H9 (cell line): ENCODE data around the gene RRP15. TPM values are rescaled to one million over a fixed set of nuclear protein-coding genes. Genes with fewer than 3 reads are reported as not detected.

Experiments used
- DNase-seq: peaks from one replicate; pipeline ENCODE4 v3.0.0-alpha.2; 2017
- H2AFZ ChIP-seq: one replicate; pipeline ENCODE4 v1.6.1; 2013; ENCODE audit warnings: mild to moderate bottlenecking, low read length, control low read depth, moderate library complexity
- H2AK5ac ChIP-seq: 2 replicates; pipeline ENCODE4 v1.6.1; 2013; ENCODE audit warnings: low read length, control low read depth, mixed read lengths; ENCODE audit not compliant: insufficient read length
- H2BK120ac ChIP-seq: one replicate; pipeline ENCODE4 v1.6.1; 2013; ENCODE audit warnings: low read depth, mild to moderate bottlenecking, low read length, control low read depth, inconsistent platforms; ENCODE audit not compliant: poor library complexity, severe bottlenecking
- H2BK12ac ChIP-seq: 2 replicates; pipeline ENCODE4 v1.6.1; 2013; ENCODE audit warnings: low read length, control low read depth, mixed read lengths, low read depth; ENCODE audit not compliant: insufficient read length
- H2BK15ac ChIP-seq: 2 replicates; pipeline ENCODE4 v1.6.1; 2013; ENCODE audit warnings: low read depth, low read length, control low read depth
- H2BK20ac ChIP-seq: one replicate; pipeline ENCODE4 v1.6.1; 2013; ENCODE audit warnings: low read depth, mild to moderate bottlenecking, low read length, control low read depth, inconsistent platforms; ENCODE audit not compliant: poor library complexity, severe bottlenecking
- H2BK5ac ChIP-seq: 2 replicates; pipeline ENCODE4 v1.6.1; 2013; ENCODE audit warnings: low read length, control low read depth, mixed read lengths; ENCODE audit not compliant: insufficient read length
- H3K14ac ChIP-seq: 2 replicates; pipeline ENCODE4 v1.6.1; 2013; ENCODE audit warnings: low read length, control low read depth; ENCODE audit not compliant: insufficient read depth
- H3K18ac ChIP-seq: 2 replicates; pipeline ENCODE4 v1.6.1; 2013; ENCODE audit warnings: low read depth, mild to moderate bottlenecking, mixed read lengths, low read length, control low read depth; ENCODE audit not compliant: insufficient read length
- H3K23ac ChIP-seq: 2 replicates; pipeline ENCODE4 v1.6.1; 2013; ENCODE audit warnings: low read length, control low read depth, mixed read lengths, low read depth; ENCODE audit not compliant: insufficient read length
- H3K23me2 ChIP-seq: 2 replicates; pipeline ENCODE4 v1.6.1; 2013; ENCODE audit warnings: low read depth, mild to moderate bottlenecking, mixed read lengths, low read length, control low read depth; ENCODE audit not compliant: insufficient read length, poor library complexity, severe bottlenecking
- H3K27ac ChIP-seq: 2 replicates; pipeline ENCODE4 v1.5.1; 2013; ENCODE audit warnings: low read length, control low read depth, mixed read lengths, low read depth; ENCODE audit not compliant: insufficient read length
- H3K27me3 ChIP-seq: 2 replicates; pipeline ENCODE4 v1.6.1; 2013; ENCODE audit warnings: low read length, control low read depth, inconsistent platforms; ENCODE audit not compliant: insufficient read depth
- H3K4ac ChIP-seq: 2 replicates; pipeline ENCODE4 v1.6.1; 2013; ENCODE audit warnings: low read depth, mild to moderate bottlenecking, control low read depth, inconsistent platforms, low read length, moderate library complexity
- H3K4me1 ChIP-seq: 2 replicates; pipeline ENCODE4 v1.6.1; 2013; ENCODE audit warnings: low read length, control low read depth, inconsistent platforms; ENCODE audit not compliant: insufficient read depth
- H3K4me2 ChIP-seq: 2 replicates; pipeline ENCODE4 v1.6.1; 2013; ENCODE audit warnings: low read length, control low read depth, mixed read lengths; ENCODE audit not compliant: insufficient read length, insufficient read depth
- H3K56ac ChIP-seq: 2 replicates; pipeline ENCODE4 v1.6.1; 2013; ENCODE audit warnings: low read depth, mild to moderate bottlenecking, mixed read lengths, low read length, control low read depth; ENCODE audit not compliant: insufficient read length
- H3K79me1 ChIP-seq: 2 replicates; pipeline ENCODE4 v1.6.1; 2013; ENCODE audit warnings: low read depth, mild to moderate bottlenecking, moderate library complexity, low read length, control low read depth, inconsistent platforms; ENCODE audit not compliant: insufficient read depth, poor library complexity, severe bottlenecking
- H3K79me2 ChIP-seq: 2 replicates; pipeline ENCODE4 v1.6.1; 2013; ENCODE audit warnings: low read length, control low read depth, inconsistent platforms; ENCODE audit not compliant: insufficient read depth
- H3K9ac ChIP-seq: 2 replicates; pipeline ENCODE4 v1.6.1; 2013; ENCODE audit warnings: low read length, control low read depth, mixed read lengths; ENCODE audit not compliant: insufficient read length; ENCODE audit errors: extremely low read depth
- H3K9me3 ChIP-seq: one replicate; pipeline ENCODE4 v1.6.1; 2013; ENCODE audit warnings: low read depth, low read length, inconsistent platforms; ENCODE audit not compliant: control insufficient read depth
- H3T11ph ChIP-seq: one replicate; pipeline ENCODE4 v1.6.1; 2013; ENCODE audit warnings: mild to moderate bottlenecking, low read length, control low read depth, inconsistent platforms
- H4K20me1 ChIP-seq: one replicate; pipeline ENCODE4 v1.6.1; 2013; ENCODE audit not compliant: control insufficient read depth, insufficient read length, insufficient read depth
- H4K5ac ChIP-seq: 2 replicates; pipeline ENCODE4 v1.6.1; 2013; ENCODE audit warnings: low read depth, mild to moderate bottlenecking, mixed read lengths, low read length, control low read depth; ENCODE audit not compliant: insufficient read length
- H4K8ac ChIP-seq: replicated peaks from 2 replicates; pipeline ENCODE4 v1.6.1; 2013; ENCODE audit warnings: low read length, control low read depth, mixed read lengths, low read depth; ENCODE audit not compliant: insufficient read length
- H4K91ac ChIP-seq: 2 replicates; pipeline ENCODE4 v1.6.1; 2013; ENCODE audit warnings: low read depth, mild to moderate bottlenecking, moderate library complexity, mixed read lengths, low read length, control low read depth; ENCODE audit not compliant: insufficient read length
- H3K27ac Mint-ChIP-seq, 3 experiments: 2 replicates in 2 of 3; 3 replicates in 1 of 3; pipeline ENCODE4 v1.8.0; 2020 to 2021; ENCODE audit warnings: mixed read lengths in 3 of 3, mild to moderate bottlenecking in 1 of 3, moderate library complexity in 1 of 3
- H3K27me3 Mint-ChIP-seq: 2 replicates; pipeline ENCODE4 v1.8.0; 2021; ENCODE audit warnings: low read depth, mild to moderate bottlenecking, moderate library complexity, mixed read lengths
- H3K36me3 Mint-ChIP-seq, 3 experiments: 2 replicates in 2 of 3; 3 replicates in 1 of 3; pipeline ENCODE4 v1.8.0; 2020 to 2021; ENCODE audit warnings: low read depth in 3 of 3, mixed read lengths in 3 of 3; ENCODE audit not compliant: insufficient read depth in 1 of 3
- H3K4me1 Mint-ChIP-seq, 2 experiments: 2 replicates each; pipeline ENCODE4 v1.8.0; 2020; ENCODE audit warnings: mixed read lengths in 2 of 2
- H3K4me3 Mint-ChIP-seq, 2 experiments: 2 replicates in 1 of 2; 3 replicates in 1 of 2; pipeline ENCODE4 v1.8.0; 2020 to 2021; ENCODE audit warnings: mild to moderate bottlenecking in 2 of 2, mixed read lengths in 2 of 2, moderate library complexity in 1 of 2
- H3K9me3 Mint-ChIP-seq, 2 experiments: 2 replicates in 1 of 2; 3 replicates in 1 of 2; pipeline ENCODE4 v1.8.0; 2020; ENCODE audit warnings: mild to moderate bottlenecking in 2 of 2, mixed read lengths in 2 of 2, moderate library complexity in 1 of 2
- WGBS: extraction: QIAGEN DNeasy Blood & Tissue Kit; methylation state at CpG from one replicate; pipeline ENCODE4 v1.1.7; 2013; ENCODE audit warnings: missing lambda C conversion rate, low lambda C conversion rate, mixed read lengths; ENCODE audit not compliant: insufficient read length; ENCODE audit errors: extremely low coverage; 5-methylcytosine and 5-hydroxymethylcytosine counted together
- total RNA-seq: library from RNA; stranded (reverse); gene quantifications from 2 replicates; pipeline ENCODE4 v1.2.1, GENCODE V29; 2021
- TF ChIP-seq, protein P1 (sequence below): fragments of 200-600 bp; sonication (generic); conservative IDR thresholded peaks from 3 replicates; pipeline ENCODE4 v1.8.0; 2021; ENCODE audit warnings: antibody characterized with exemption, mild to moderate bottlenecking

The RRP15 gene
- total RNA-seq, 1 experiment from 2014 or later, result 48.7 TPM

GRCh38 chr1:218281285-218281684 lies 3.8 kb upstream of the RRP15 start:
- H3K79me1 ChIP-seq, result no peaks in the 10 kb centered on the region
- no CpG with 5 or more reads among the region's 4 CpGs for WGBS
- H2AK5ac ChIP-seq, result no peak overlapping the region
- no peak overlapping the region for H3K4ac ChIP-seq
- H3K9me3 Mint-ChIP-seq, result peaks cover 15 to 20% of the 10 kb centered on the region in 2 experiments
- no peak overlapping the region for H4K5ac ChIP-seq
- H3K9me3 ChIP-seq, result peaks cover 5% of the 10 kb centered on the region
- no peak overlapping the region for H2BK5ac ChIP-seq
- TF ChIP-seq, protein P1, sequence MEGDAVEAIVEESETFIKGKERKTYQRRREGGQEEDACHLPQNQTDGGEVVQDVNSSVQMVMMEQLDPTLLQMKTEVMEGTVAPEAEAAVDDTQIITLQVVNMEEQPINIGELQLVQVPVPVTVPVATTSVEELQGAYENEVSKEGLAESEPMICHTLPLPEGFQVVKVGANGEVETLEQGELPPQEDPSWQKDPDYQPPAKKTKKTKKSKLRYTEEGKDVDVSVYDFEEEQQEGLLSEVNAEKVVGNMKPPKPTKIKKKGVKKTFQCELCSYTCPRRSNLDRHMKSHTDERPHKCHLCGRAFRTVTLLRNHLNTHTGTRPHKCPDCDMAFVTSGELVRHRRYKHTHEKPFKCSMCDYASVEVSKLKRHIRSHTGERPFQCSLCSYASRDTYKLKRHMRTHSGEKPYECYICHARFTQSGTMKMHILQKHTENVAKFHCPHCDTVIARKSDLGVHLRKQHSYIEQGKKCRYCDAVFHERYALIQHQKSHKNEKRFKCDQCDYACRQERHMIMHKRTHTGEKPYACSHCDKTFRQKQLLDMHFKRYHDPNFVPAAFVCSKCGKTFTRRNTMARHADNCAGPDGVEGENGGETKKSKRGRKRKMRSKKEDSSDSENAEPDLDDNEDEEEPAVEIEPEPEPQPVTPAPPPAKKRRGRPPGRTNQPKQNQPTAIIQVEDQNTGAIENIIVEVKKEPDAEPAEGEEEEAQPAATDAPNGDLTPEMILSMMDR, result no peak
- H3K4me3 Mint-ChIP-seq, result no peak overlapping the region
- H3K23me2 ChIP-seq, result peaks cover 13% of the 10 kb centered on the region
- H3K23ac ChIP-seq, result no peak overlapping the region
- no peaks in the 10 kb centered on the region for H4K20me1 ChIP-seq
- no peak overlapping the region for H3T11ph ChIP-seq
- H3K27me3 ChIP-seq, result no peaks in the 10 kb centered on the region
- DNase-seq, result no peak
- H3K4me1 ChIP-seq, result peaks cover 2% of the 10 kb centered on the region; the same call in 1 of the 2 replicates
- H2BK120ac ChIP-seq, result no peak overlapping the region
- no peak overlapping the region for H4K91ac ChIP-seq
- no peak overlapping the region for H3K27ac ChIP-seq
- no peak overlapping the region for H3K4me2 ChIP-seq
- no peak overlapping the region for H3K56ac ChIP-seq
- H3K27me3 Mint-ChIP-seq, result peaks cover 3% of the 10 kb centered on the region
- no peak overlapping the region for H3K27ac Mint-ChIP-seq
- no peak overlapping the region for H2BK20ac ChIP-seq
- no peak overlapping the region for H2BK15ac ChIP-seq
- no peak overlapping the region for H2AFZ ChIP-seq
- no peak overlapping the region for H3K14ac ChIP-seq
- H3K18ac ChIP-seq, result no peak overlapping the region
- peaks cover 2 to 14% (median 5%) of the 10 kb centered on the region in 3 experiments for H3K36me3 Mint-ChIP-seq
- no peak overlapping the region for H4K8ac ChIP-seq
- H2BK12ac ChIP-seq, result no peak overlapping the region
- peaks cover 9% of the 10 kb centered on the region; the same call in 1 of the 2 replicates for H3K79me2 ChIP-seq
- H3K9ac ChIP-seq, result no peak overlapping the region
- peaks cover 16 to 24% of the 10 kb centered on the region in 2 experiments for H3K4me1 Mint-ChIP-seq
